T-helper 2 cell (primary cell): ENCODE measurements around the gene SSTR3.
"Not testable (repeated sequence)": the region's sequence is repeated elsewhere in the genome, so short reads cannot be mapped to it uniquely, and the experiment has no call there.

ENCODE experiments used
- DNase-seq, 5 experiments: peaks; one replicate each; pipeline versions ENCODE4 v3.0.0 to v3.0.0-alpha.2; 2012 to 2022

SSTR3 gene

DNA sequence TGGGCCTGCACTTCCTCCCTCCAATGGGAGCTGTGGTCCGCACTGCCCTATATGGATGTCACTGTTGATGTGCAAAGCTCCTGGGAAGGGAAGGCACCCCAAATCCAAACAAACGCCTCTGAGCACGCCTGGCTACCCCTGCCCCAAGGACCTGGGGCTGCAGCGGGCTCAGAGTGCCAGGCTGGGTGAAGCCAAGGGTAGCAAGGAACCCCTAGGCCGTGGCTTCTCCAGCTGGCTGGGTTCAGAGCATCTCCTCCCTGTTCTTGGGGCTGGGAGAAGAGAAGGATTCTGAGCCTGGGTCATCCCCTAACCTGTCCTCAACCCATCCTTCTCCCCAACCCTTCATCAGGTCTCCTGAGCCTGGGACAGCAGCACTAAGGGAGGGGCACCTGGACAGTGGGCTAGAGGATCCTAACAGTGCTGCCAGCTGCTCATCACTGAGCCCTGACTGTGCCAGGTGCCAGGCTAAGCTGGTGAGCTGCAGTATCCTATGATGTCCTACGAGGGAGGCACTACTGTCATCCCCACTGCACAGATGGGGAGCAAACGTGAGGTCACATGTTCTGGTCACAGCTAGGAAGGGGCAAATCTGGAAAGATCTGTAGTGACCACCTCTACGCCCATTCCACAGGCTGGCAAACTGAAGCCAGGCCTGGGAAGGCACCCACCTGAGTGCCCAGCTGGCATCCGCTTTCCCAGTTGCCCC is 3.0 kb downstream of the SSTR3 start:
- peak in 1 of 5 experiments; percentile 1 for DNase-seq

GRCh38 chr22:37208401-37209139 is 3.7 kb downstream of the SSTR3 start:
- DNase-seq = peak in 1 of 5 experiments; percentile 2

DNA sequence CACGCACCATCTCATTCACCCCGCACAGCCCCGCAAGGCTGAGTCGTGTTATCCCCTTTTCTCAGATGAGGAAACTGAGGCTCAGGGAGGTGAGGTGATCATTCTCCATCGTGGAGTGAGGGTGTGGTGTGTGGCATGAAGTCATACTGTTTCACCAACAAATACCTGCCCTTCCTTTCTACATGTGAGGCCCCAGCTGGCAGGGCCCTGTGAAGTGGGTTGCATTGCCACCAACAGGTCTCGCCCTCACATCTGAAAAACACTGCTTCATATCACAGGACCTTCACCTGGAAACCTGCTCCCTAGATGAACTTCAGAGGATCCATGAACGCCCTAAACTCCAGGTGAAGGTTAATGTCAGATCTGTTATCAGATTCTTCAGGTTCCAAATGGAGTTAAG is 4.3 kb downstream of the SSTR3 start:
- DNase-seq = peak in 1 of 5 experiments; percentile 3

DNA sequence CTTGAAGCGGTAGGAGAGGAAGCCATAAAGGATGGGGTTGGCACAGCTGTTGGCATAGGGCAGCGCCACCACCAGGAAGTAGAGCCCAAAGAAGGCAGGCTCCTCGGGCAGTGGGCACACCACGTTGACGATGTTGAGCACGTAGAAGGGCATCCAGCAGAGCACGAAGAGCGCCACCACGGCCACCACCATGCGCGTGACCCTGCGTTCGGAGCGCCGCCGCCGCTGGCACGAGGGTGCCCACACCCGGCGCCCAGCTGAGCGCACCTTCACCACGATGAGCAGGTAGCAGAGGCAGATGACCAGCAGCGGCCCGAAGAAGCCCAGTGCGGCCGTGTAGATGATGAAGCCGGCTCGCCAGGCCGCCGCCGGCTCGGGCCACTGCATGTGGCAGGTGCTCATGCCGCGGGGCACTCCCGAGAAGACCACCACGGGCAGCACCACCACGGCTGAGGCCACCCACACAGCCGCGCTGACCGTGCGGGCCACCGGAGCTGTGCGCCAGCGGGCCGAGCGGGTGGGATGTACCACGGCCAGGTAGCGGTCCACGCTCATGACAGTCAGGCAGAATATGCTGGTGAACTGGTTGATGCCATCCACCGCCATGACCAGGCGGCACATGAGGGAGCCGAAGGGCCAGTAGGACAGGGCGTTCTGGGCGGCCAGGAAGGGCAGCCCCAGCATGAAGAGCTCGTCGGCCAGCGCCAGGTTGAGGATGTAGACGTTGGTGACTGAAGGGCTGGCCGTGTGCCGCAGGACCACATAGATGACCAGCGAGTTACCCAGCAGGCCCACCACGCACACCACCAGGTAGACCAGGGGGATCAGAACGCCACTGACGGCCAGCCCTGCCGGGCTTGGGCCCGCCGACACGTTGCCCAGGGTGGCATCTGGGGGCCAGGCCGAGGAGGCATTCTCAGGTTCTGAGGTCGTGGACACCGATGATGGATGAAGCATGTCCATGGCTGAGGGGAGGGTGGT is 5.1 kb downstream of the SSTR3 start:
- DNase-seq = peak in 1 of 5 experiments; percentile 2

GRCh38 chr22:37206118-37206840 is 6.0 kb downstream of the SSTR3 start:
- no peak for DNase-seq

- no peak for DNase-seq
Measured at GRCh38 chr22:37205046-37205445, 7.2 kb downstream of the SSTR3 start.

DNA sequence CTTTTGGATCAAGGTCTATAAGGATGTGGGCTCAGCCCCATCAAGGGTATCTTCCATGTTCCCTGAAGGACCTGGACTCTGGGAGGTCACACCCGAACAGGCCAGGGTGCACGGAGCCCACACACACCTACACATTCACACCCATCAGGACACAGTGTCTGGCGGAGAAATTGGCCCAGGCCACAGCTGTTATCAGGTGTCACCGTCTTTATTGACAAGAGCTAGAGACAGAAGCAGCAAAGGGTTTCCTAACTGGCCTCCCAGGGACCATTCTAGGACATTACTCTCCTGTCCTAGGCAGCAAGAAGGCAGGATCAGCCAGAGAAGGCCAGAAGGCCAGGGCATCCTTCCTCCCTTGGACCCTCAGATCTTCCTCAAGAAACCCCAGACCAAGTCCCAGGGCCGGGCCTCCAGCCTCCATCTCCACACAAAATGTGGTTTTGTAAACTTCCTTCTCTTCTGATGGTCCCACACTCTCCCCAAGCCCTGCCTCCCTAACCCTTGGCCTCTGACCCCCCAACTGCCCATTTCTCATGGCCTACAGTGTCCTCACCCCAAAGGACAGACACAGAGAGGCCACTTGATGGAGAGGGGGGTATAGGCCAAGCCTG is 8.1 kb downstream of the SSTR3 start:
- DNase-seq = no peak

GRCh38 chr22:37203354-37204044 is 8.8 kb downstream of the SSTR3 start:
- no peak for DNase-seq

GRCh38 chr22:37202716-37203115 is 9.6 kb downstream of the SSTR3 start:
- DNase-seq = no peak

GRCh38 chr22:37202001-37202555 is 10.2 kb downstream of the SSTR3 start:
- DNase-seq = no peak

GRCh38 chr22:37201443-37201820 is 10.8 kb downstream of the SSTR3 start:
- DNase-seq = not testable (repeated sequence)

- DNase-seq = no peak
Measured at GRCh38 chr22:37199760-37200108, 12.5 kb downstream of the SSTR3 start.

GRCh38 chr22:37199103-37199759 is 13.0 kb downstream of the SSTR3 start:
- peak; percentile 96 to 100 (median 98) for DNase-seq

DNA sequence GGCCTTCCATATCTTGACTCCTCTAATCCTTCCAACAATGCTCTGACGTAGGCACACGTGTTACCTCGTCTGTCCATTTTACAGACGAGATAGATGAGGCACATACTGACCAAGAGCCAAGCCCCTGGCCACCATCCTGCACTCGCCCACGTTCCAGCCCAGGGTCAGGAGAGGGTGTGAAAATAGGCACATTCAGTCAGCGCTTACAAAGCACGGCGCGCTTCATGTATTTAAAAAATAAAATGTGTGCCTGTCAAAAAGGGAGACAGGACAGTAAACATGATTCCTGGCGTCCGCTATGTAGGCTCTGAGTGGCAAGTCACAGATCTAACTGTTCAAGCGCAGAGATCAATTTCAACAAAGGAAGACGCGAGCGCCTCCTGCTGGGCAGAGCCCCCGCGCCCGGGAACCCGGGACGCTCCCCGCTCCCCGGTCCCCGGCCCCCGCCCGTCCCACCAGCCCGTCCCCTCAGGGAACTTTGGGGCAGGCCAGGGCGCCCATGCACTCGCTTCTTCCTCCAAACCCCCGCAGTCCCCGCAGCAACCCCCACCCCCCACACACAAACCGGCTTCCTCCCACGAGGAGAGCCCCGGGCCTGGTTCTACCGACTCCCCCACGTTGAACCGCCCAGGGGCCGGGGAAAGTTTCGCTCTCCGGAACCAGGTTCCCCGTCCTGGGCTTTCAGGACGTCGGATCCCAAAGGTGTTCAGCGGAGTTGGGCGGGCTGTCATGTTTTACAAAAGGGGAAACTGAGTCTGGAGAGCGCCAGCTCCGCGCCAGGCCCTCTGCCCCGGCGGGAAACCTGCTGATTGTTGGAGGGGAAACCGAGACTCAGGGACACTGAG is 13.8 kb downstream of the SSTR3 start:
- DNase-seq = peak; percentile 76 to 85 (median 83)

GRCh38 chr22:37197451-37198257 is 14.6 kb downstream of the SSTR3 start:
- DNase-seq = no peak

- DNase-seq = no peak
Measured at GRCh38 chr22:37196539-37197450, 15.5 kb downstream of the SSTR3 start.

GRCh38 chr22:37195921-37196320 is 16.4 kb downstream of the SSTR3 start:
- no peak for DNase-seq
